Medulla oblongata (tissue), 1 donor: Measurements from ENCODE around the gene HOXA10.
A peak's percentile ranks its signal among the peaks of the same experiment; 100 is the strongest.

ENCODE experiments used
- DNase-seq: peaks from one replicate; pipeline ENCODE4 v3.0.0-alpha.2; 2015; ENCODE audit errors: extremely low spot score

Gene HOXA10

GRCh38 chr7:27168265-27168947, 5.7 kb downstream of the HOXA10 start:
- no peak for DNase-seq

GRCh38 chr7:27167916-27168264, 6.2 kb downstream of the HOXA10 start:
- no peak for DNase-seq

DNA sequence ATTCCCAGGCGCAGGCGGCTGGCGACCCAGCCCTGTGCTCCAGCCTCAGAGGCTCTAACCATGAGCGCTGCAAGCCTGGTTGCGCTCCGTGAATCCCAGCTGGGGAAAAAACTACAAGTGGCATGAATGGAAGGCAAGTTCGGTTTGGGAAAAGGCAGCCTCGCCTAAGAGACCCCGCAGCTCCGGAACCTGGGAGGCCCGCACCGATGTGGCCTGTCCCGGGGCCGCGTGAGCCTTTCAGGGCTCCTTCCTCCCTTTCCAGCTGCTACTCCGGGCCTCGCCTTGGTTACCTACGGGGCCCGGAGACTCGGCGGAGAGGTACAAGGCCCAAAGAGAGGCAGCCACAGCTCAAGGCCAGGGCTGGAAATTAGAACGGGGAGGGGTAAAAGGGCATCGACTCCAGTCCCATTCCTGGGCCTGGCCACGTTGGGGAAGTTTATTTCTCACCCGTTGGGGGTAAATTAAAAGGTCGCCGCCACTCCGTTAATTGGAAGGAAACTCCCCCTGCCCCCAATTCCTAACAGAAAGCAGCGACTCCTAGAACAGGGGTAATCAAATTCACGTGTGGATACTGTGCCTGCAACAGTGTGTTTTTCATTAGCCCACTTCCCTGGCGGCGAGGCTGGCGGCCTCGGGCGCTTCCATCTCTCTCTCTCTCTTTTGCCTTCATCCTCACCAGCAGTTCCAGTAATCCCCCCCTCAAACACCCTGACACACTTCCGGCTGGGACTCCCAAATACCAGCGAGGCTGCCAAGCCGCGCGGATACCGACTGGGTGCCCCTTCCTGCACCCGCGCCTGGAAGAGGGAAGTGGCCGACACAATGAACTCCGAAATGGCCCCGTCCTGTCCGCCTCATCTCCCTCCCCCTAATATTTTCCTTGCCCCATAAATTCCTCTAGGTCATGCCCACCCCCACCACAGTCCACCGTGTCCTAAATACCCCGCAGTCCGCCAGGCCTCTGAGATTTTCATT, 7.3 kb downstream of the HOXA10 start:
- DNase-seq: no peak

DNA sequence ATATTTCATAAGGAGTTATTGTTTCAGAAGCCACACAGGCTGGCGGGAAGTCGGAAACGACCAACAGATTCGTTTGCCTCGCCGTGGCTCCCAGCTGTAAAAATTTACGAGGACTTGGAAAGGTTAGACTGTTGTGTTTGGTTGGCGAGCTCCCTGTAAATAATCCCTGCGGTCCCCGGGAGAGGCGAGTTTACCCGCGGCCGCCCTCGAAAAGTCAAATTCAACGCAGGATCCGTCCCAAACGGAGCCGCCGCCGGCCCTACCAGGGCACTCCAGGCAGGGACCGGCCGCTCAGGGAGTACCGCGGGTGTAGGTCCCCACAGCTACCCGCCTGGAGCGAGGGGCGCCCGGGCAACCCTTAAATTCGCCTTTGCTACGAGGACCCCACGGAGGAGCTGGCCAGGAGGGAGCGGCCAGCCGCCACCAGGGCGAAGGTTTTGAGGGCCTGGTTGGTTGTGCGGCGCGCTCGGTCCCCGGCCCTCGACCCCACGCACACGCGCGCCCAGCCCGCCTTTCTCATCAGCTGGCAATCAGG, 8.1 kb downstream of the HOXA10 start:
- no peak for DNase-seq

DNA sequence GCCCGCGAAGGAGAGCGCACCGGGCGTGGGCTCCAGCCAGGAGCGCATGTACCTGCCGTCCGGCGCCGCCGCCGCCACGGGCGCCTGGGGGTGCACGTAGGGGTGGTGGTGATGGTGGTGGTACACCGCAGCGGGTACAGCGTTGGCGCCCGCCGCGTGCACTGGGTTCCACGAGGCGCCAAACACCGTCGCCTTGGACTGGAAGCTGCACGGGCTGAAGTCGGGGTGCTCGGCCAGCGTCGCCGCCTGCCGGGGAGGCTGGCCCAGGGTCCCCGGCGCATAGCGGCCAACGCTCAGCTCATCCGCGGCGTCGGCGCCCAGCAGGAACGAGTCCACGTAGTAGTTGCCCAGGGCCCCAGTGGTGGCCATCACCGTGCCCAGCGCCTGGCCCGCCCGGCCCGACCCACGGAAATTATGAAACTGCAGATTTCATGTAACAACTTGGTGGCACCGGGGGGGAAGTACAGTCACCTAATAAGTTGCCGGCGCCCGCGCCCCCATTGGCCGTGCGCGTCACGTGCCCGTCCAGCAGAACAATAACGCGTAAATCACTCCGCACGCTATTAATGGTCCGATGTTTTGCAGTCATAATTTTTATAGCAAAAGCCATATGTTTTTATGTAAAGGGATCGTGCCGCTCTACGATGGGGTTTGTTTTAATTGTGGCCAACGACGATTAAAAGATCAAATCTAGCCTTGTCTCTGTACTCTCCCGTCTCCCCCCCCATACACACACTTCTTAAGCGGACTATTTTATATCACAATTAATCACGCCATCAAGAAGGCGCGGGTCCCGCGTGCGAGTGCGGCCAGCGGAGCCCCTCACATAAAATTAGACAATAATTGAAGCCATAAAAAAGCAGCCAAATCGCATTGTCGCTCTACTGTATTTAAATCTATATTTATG, 8.8 kb downstream of the HOXA10 start, which contains the start of gene HOXA9:
HOXA9 (minus strand) TSS at position 449 of the 907 bp plus-strand sequence; CDS start at position 369, 80 bp downstream.
- no peak for DNase-seq

- no peak for DNase-seq
Measured at GRCh38 chr7:27164367-27165088, 9.6 kb downstream of the HOXA10 start.

GRCh38 chr7:27164045-27164366, 10.1 kb downstream of the HOXA10 start:
- DNase-seq: no peak

GRCh38 chr7:27163288-27164044, 10.7 kb downstream of the HOXA10 start:
- DNase-seq: no peak

DNA sequence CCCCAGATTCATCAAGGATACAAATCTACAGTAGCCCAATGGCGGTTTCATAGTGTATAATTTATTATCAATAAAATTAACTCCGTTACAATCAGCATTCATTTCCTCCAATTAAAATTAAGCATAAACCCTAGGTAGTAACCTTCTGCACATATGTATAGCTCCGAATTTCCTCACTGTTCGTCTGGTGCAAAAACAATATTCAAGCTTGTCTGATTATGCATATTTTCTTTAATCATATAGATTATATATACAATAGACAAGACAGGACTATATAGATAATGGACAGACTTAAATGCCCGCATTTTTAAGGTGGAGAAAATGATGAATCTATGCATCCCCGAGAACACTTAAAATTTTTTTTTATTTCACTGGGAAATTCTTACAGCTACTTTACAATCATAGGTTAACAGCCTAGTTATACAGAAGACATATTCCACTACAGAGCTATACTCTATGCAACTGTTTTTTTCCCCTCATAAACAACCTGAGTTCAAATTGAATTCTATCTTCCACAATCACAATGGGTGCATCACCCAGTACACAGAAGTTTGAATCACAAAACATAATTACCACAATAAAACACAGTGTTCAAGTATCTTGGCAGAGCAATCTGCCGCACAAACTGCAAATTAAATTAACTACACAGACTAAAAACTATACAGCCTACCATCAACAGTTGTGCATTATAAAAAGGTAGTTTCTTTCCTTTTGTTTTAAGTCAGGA, 11.4 kb downstream of the HOXA10 start:
- DNase-seq: no peak

GRCh38 chr7:27161721-27162560, 12.2 kb downstream of the HOXA10 start:
- no peak for DNase-seq

DNA sequence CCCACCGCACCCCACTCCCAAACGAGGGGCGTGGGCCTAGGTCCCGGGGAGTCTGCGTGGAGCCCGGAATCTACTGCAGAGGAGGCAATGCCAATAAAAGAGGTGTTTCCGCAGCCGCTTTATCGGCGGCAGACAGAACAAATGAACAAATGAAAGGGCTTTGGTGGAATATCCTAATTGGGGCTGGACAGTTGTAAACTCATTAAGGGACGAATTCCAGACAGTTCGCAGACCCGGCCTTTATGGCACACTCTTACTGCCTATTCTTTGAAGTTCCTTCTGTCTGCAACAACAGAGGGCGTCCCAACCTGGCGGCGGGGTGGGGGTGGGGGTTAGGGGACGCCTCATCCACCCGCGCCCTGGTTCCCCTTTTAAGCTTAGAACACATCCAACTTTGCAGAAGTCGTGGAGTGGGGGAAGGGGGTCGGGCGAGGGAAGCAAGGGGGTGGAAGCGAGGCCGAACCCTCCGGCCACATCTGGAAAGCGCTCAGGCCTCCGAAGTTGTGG, 12.9 kb downstream of the HOXA10 start:
- DNase-seq: peak; percentile 53

- DNase-seq: peak; percentile 88
Measured at GRCh38 chr7:27160546-27161213, 13.4 kb downstream of the HOXA10 start.

DNA sequence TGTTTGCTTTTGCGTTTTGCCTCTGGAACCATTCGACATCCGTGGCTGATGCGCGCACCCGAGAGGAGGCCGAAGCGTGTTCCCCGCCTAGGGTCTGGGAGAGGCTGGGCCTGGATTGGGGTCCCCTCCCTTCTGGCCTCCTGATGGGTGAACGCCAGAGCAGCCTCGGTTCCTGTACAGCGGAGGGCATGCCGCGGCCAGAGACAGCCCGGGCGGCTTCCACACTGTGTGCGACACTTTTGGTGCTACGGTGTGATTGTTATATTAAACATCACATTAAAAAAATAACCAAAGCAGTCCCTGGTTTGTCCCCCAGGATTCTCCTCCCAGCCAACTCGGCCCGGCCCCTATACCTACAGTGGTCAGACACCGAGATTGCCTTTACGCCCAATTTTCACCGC, 14.0 kb downstream of the HOXA10 start:
- no peak for DNase-seq

GRCh38 chr7:27159266-27160144, 14.6 kb downstream of the HOXA10 start:
- DNase-seq: no peak

DNA sequence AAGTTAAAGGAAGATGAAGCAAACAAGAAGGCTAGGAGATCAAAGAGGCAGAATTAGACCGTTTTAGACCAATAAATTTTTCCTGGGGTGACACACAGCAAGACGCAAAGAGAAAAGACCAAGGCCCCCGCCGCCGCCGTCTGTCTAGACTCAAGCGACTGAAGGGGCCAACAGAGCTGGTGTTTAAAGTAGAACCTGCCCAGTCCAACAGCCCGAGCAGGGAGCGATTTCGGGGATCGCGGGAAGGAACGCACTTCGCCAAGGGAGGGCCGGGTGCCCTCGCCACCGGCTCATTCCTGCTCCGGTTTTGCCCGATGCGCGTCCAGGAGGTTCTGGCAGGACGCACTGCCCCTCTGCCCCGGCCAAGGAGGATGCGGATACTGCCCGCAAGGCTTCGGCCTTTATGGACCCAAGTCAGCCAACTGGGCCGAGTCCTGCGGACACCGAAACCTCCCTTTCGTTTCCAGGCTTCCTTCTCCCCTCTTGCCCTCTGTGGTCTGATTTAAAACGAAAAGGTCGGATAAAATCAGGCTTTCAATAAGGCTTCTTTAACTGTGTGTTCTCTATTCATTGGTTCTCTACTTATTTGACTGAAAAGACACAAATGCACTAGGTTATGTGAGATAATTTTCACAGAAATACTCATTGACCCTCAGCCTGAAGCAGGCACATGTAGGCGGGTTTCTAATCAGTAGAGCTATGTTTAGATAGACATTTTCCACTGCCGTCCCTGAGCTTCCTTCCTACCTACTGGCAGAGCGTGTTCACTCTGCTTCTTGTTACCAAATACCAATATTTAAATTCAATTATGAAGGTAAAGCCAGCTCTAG, 15.5 kb downstream of the HOXA10 start:
- DNase-seq: no peak
